ENCODE measurements around the gene KCTD14.
"Not testable (repeated sequence)": the region's sequence is repeated elsewhere in the genome, so short reads cannot be mapped to it uniquely, and the experiment has no call there.

KCTD14 gene

GRCh38 chr11:77994434-77995362 lies 28.4 kb downstream of the KCTD14 start, which contains the start of gene INTS4:
Gene INTS4 (minus strand): TSS chr11:77994668. CDS start chr11:77994643, 25 bp downstream.
- H3K36me3 ChIP-seq = peaks cover 19 to 29% (median 26%) of the 10 kb centered on the region in 11 experiments
- H3K4me2 ChIP-seq = peak within 1 kb of the TSS; percentile 85 to 100 (median 94)
- peaks cover 21 to 33% (median 26%) of the 10 kb centered on the region in 10 experiments for H3K4me1 ChIP-seq
- peaks cover 0 to 14% (median 0%) of the 10 kb centered on the region in 11 experiments; a peak in 2 of 22 replicates for H4K20me1 ChIP-seq
- peak within 1 kb of the TSS; percentile 41 to 88 (median 83); a peak in 21 of 22 replicates for H3K27ac ChIP-seq
- H3K9me3 ChIP-seq (replicated peaks in 1 of 11) = no peaks in the 10 kb centered on the region
- no peak for TF ChIP-seq Cebpa-rat (IDR thresholded peaks at IDR 0.05)
- no peaks in the 10 kb centered on the region for H3K27me3 ChIP-seq
- peak within 1 kb of the TSS; percentile 76 to 87 (median 82) for H3K9ac ChIP-seq
- peak within 1 kb of the TSS; percentile 69 to 86 (median 82) for H3K4me3 ChIP-seq

GRCh38 chr11:77993902-77994301 lies 29.2 kb downstream of the KCTD14 start:
- H3K4me3 ChIP-seq = peak overlapping the region; percentile 69 to 86 (median 82)
- TF ChIP-seq Cebpa-rat (IDR thresholded peaks at IDR 0.05) = no peak
- peak overlapping the region; percentile 41 to 88 (median 78); a peak in 21 of 22 replicates for H3K27ac ChIP-seq
- peaks cover 0 to 14% (median 0%) of the 10 kb centered on the region in 11 experiments; a peak in 2 of 22 replicates for H4K20me1 ChIP-seq
- peak overlapping the region; percentile 76 to 87 (median 82) for H3K9ac ChIP-seq
- H3K27me3 ChIP-seq = no peaks in the 10 kb centered on the region
- H3K4me1 ChIP-seq = peaks cover 21 to 33% (median 26%) of the 10 kb centered on the region in 10 experiments
- peaks cover 27 to 36% (median 34%) of the 10 kb centered on the region in 11 experiments for H3K36me3 ChIP-seq
- no peaks in the 10 kb centered on the region for H3K9me3 ChIP-seq (replicated peaks in 1 of 11)
- H3K4me2 ChIP-seq = peak overlapping the region; percentile 85 to 100 (median 94)

GRCh38 chr11:77990981-77991380 lies 32.1 kb downstream of the KCTD14 start:
- no peak overlapping the region for H3K4me3 ChIP-seq
- no peak overlapping the region for H3K27ac ChIP-seq
- H4K20me1 ChIP-seq = peaks cover 0 to 25% (median 0%) of the 10 kb centered on the region in 11 experiments; a peak in 6 of 22 replicates
- H3K9ac ChIP-seq = no peak overlapping the region
- no peak for TF ChIP-seq Cebpa-rat (IDR thresholded peaks at IDR 0.05)
- H3K4me1 ChIP-seq = peaks cover 21 to 33% (median 26%) of the 10 kb centered on the region in 10 experiments
- no peak overlapping the region for H3K4me2 ChIP-seq
- peaks cover 53 to 66% (median 62%) of the 10 kb centered on the region in 11 experiments for H3K36me3 ChIP-seq
- H3K27me3 ChIP-seq = no peaks in the 10 kb centered on the region
- H3K9me3 ChIP-seq (replicated peaks in 1 of 11) = peaks cover 0 to 7% (median 0%) of the 10 kb centered on the region in 11 experiments; a peak in 4 of 22 replicates

GRCh38 chr11:77986456-77986855 lies 36.6 kb downstream of the KCTD14 start:
- H3K27me3 ChIP-seq; H3K4me3 ChIP-seq; H3K9me3 ChIP-seq (replicated peaks in 1 of 11); H3K4me2 ChIP-seq; H3K9ac ChIP-seq; H3K4me1 ChIP-seq; H3K27ac ChIP-seq: not testable (repeated sequence)
- Histone ChIP-seq H4K20me1 (peaks cover 0 to 46% (median 3%) of the 10 kb centered on the region in 11 experiments; a peak in 8 of 22 replicates), H3K36me3 (peaks cover 79 to 100% (median 94%) of the 10 kb centered on the region in 11 experiments)

- no peak overlapping the region for H3K9ac ChIP-seq
- H3K27ac ChIP-seq = no peak overlapping the region
- TF ChIP-seq Cebpa-rat (IDR thresholded peaks at IDR 0.05) = no peak
- H3K27me3 ChIP-seq = no peaks in the 10 kb centered on the region
- no peaks in the 10 kb centered on the region for H3K4me1 ChIP-seq
- peaks cover 67 to 91% (median 81%) of the 10 kb centered on the region in 11 experiments for H3K36me3 ChIP-seq
- H3K4me3 ChIP-seq = no peak overlapping the region
- H4K20me1 ChIP-seq = peaks cover 0 to 28% (median 0%) of the 10 kb centered on the region in 11 experiments; a peak in 6 of 22 replicates
- H3K9me3 ChIP-seq (replicated peaks in 1 of 11) = peaks cover 0 to 3% (median 0%) of the 10 kb centered on the region in 11 experiments; a peak in 5 of 22 replicates
- no peak overlapping the region for H3K4me2 ChIP-seq
These were observed 41.6 kb downstream of the KCTD14 start for GRCh38 chr11:77981346-77981947.

GRCh38 chr11:77968337-77968736 lies 54.7 kb downstream of the KCTD14 start:
- no peak for TF ChIP-seq Cebpa-rat (IDR thresholded peaks at IDR 0.05)
- H3K4me2 ChIP-seq = no peak overlapping the region
- H3K9ac ChIP-seq = no peak overlapping the region
- peaks cover 0 to 5% (median under 1%) of the 10 kb centered on the region in 11 experiments; a peak in 9 of 22 replicates for H3K9me3 ChIP-seq (replicated peaks in 1 of 11)
- no peaks in the 10 kb centered on the region for H4K20me1 ChIP-seq
- H3K36me3 ChIP-seq = peaks cover 21 to 75% (median 49%) of the 10 kb centered on the region in 11 experiments
- peaks cover 0 to 17% (median 4%) of the 10 kb centered on the region in 10 experiments; a peak in 6 of 20 replicates for H3K4me1 ChIP-seq
- no peak overlapping the region for H3K4me3 ChIP-seq
- no peaks in the 10 kb centered on the region for H3K27me3 ChIP-seq
- no peak overlapping the region for H3K27ac ChIP-seq

GRCh38 chr11:77967753-77968152 lies 55.3 kb downstream of the KCTD14 start:
- Histone ChIP-seq H3K9ac (no peak overlapping the region), H3K4me2 (no peak overlapping the region), H3K9me3 (replicated peaks in 1 of 11) (no peaks in the 10 kb centered on the region), H3K4me3 (no peak overlapping the region), H3K36me3 (peaks cover 22 to 69% (median 45%) of the 10 kb centered on the region in 11 experiments), H4K20me1 (no peaks in the 10 kb centered on the region), H3K27ac (no peak overlapping the region), H3K27me3 (no peaks in the 10 kb centered on the region), H3K4me1 (peaks cover 0 to 17% (median 4%) of the 10 kb centered on the region in 10 experiments; a peak in 6 of 20 replicates)
- no peak for TF ChIP-seq Cebpa-rat (IDR thresholded peaks at IDR 0.05)

GRCh38 chr11:77967121-77967520 lies 56.0 kb downstream of the KCTD14 start:
- Histone ChIP-seq H3K9ac (no peak overlapping the region), H3K27me3 (no peaks in the 10 kb centered on the region), H3K27ac (no peak overlapping the region), H3K36me3 (peaks cover 27 to 66% (median 44%) of the 10 kb centered on the region in 11 experiments), H3K4me1 (peaks cover 0 to 17% (median 4%) of the 10 kb centered on the region in 10 experiments; a peak in 6 of 20 replicates), H3K4me2 (no peak overlapping the region), H4K20me1 (no peaks in the 10 kb centered on the region), H3K9me3 (replicated peaks in 1 of 11) (no peaks in the 10 kb centered on the region), H3K4me3 (no peak overlapping the region)
- no peak for TF ChIP-seq Cebpa-rat (IDR thresholded peaks at IDR 0.05)

- Histone ChIP-seq H3K4me1 (peaks cover 0 to 17% (median 4%) of the 10 kb centered on the region in 10 experiments; a peak in 6 of 20 replicates), H3K4me2 (no peak overlapping the region), H3K27ac (no peak overlapping the region), H3K4me3 (no peak overlapping the region), H3K36me3 (peaks cover 25 to 68% (median 38%) of the 10 kb centered on the region in 11 experiments), H3K9ac (no peak overlapping the region), H3K9me3 (replicated peaks in 1 of 11) (no peaks in the 10 kb centered on the region), H3K27me3 (no peaks in the 10 kb centered on the region), H4K20me1 (no peaks in the 10 kb centered on the region)
- no peak for TF ChIP-seq Cebpa-rat (IDR thresholded peaks at IDR 0.05)
These were observed 56.7 kb downstream of the KCTD14 start for GRCh38 chr11:77966338-77966737.

All from BLaER1 treated with 17β-estradiol and CSF1 and Interleukin-3, amounts not matched to agents 10 nM and 100 nM (cell line).